Mucosa of stomach (tissue), 1 donor: ENCODE measurements around the gene BCO2.

Experiments used
- H3K27me3 ChIP-seq: one replicate; pipeline ENCODE4 v1.7.0; 2013; ENCODE audit warnings: mild to moderate bottlenecking, low read length; ENCODE audit not compliant: control insufficient read depth, insufficient read depth
- H3K36me3 ChIP-seq: one replicate; pipeline ENCODE4 v1.7.0; 2013; ENCODE audit warnings: low read length; ENCODE audit not compliant: control insufficient read depth, insufficient read depth
- H3K4me1 ChIP-seq: one replicate; pipeline ENCODE4 v1.7.0; 2013; ENCODE audit warnings: mild to moderate bottlenecking, low read length; ENCODE audit not compliant: control insufficient read depth, insufficient read depth
- H3K4me3 ChIP-seq: one replicate; pipeline ENCODE4 v1.7.0; 2013; ENCODE audit warnings: low read length
- H3K9ac ChIP-seq: one replicate; pipeline ENCODE4 v1.7.0; 2013; ENCODE audit warnings: mild to moderate bottlenecking, low read length, moderate library complexity
- H3K9me3 ChIP-seq: one replicate; pipeline ENCODE4 v1.7.0; 2013; ENCODE audit warnings: mild to moderate bottlenecking, low read length, moderate library complexity; ENCODE audit not compliant: control insufficient read depth
- donor health status: Pancreatic carcinoma.

BCO2 gene, protein sequence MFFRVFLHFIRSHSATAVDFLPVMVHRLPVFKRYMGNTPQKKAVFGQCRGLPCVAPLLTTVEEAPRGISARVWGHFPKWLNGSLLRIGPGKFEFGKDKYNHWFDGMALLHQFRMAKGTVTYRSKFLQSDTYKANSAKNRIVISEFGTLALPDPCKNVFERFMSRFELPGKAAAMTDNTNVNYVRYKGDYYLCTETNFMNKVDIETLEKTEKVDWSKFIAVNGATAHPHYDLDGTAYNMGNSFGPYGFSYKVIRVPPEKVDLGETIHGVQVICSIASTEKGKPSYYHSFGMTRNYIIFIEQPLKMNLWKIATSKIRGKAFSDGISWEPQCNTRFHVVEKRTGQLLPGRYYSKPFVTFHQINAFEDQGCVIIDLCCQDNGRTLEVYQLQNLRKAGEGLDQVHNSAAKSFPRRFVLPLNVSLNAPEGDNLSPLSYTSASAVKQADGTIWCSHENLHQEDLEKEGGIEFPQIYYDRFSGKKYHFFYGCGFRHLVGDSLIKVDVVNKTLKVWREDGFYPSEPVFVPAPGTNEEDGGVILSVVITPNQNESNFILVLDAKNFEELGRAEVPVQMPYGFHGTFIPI

DNA sequence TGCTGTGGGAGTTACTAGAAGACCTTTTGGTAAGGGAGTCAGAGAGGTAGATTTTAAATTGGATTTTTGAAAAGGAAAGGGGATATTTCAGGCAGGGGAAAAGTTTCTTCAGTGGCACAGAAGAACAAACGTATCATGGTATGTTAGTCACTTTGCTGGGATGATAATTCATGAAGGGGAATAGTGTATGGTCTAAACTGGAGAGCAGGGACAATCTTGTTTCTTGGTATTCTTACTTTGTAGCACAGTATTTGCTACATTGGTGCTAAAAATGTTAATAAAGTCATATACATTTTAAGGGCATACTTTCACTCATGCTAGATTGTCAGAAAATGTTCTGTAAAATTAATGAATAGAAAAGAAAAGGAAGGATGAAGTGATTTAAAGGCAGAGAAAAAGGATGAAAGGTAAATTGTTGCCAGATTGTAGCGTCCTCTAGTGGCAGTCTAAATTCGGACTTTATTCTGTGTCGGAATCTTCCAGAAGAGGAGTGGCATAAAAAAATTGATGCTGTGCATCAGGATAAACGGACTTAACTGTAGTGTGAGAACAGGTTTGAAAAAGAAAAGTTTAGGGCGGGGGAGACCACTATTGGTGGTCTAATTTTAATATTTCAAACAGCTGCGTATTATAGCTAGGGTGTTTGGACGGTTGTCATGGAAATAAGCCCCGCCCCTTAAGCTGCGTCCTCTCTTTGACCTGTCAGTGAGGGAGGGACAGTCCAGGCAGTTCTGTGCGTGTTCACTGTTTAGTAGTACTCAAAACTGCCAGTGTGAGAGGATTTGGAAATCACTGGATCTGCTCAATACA lies at the start of gene BCO2:
Gene BCO2, plus strand, starts transcription at position 724 of the 810 bp plus-strand sequence. CDS start 90 bp downstream, outside the sequence.
- Histone ChIP-seq H3K9ac (no peak within 1 kb of the TSS), H3K4me3 (no peak within 1 kb of the TSS), H3K4me1 (no peaks in the 10 kb centered on the region), H3K27me3 (no peaks in the 10 kb centered on the region), H3K9me3 (no peaks in the 10 kb centered on the region), H3K36me3 (no peaks in the 10 kb centered on the region)

DNA sequence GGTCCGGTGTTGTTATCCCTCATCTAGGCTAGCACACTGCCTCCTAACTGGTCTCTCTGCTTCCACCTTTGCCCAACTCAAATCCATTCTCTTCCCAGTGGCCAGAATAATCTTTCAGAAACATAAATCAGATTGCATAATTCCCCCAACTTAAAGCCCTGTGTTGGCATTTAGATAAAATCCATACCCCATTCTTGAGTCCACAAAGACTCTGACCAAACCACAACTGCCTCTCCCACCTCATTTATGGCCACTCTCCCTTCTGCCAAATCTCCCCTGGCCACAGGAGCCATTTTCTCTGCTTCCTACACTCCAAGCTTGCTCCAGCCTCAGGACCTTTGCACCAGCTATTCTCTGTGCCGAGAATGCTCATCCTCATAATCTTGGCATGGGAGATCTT lies 48.3 kb upstream of the BCO2 start:
- Histone ChIP-seq H3K27me3 (no peaks in the 10 kb centered on the region), H3K36me3 (no peaks in the 10 kb centered on the region), H3K9ac (no peak overlapping the region), H3K4me3 (no peak overlapping the region), H3K9me3 (no peaks in the 10 kb centered on the region), H3K4me1 (peaks cover 11% of the 10 kb centered on the region)

DNA sequence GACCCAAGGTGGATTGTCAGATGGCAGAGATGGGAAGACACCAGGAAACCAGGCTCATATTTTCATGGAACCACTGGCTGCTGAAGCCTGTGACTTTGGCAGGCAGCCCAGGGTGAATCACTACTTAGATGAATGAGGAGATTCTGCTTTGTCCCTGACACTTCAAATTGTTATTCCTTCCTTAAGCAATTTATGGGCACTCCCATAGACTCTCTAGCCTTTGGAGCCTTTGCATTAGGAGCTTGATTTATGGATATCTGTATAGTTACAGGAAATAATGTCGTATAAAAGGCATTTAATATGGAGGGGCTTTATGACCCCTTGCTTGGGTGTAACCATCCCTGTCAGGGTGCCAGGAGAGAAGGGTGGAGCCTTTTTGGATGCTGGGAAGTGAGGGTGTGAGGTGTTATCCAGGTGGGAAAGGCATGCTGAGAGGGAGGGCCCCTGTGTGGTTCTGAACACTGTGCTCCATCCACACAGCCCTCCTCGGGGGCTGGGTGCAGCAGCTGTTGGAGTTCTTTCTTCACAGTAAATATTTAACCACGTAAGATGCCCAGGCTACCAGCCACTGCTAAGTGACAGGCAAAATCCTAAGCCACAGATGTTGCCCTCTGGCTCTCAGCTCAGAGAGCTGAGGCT lies 46.7 kb upstream of the BCO2 start:
- no peaks in the 10 kb centered on the region for H3K36me3 ChIP-seq
- H3K27me3 ChIP-seq, result no peaks in the 10 kb centered on the region
- H3K9ac ChIP-seq, result no peak overlapping the region
- no peak overlapping the region for H3K4me3 ChIP-seq
- H3K9me3 ChIP-seq, result no peaks in the 10 kb centered on the region
- peaks cover 12% of the 10 kb centered on the region for H3K4me1 ChIP-seq

DNA sequence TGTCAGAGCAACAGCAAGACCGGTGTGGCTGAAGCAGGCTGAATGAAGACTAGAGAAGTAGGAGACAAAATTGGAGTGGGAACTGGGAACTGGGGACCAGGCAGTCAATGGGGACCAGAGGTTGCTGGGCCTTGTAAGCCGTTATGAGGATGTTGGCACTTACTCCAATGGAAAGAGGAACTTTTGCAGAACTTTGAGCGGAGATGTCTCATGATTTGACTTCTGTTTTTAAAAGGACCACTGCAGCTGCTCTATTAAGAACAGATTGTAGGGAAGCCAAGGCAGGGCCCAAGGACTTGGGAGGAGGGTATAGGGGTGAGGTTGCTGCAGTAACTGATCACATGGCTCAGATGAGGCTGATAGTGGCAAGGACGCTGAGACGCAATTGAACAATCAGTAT lies 45.7 kb upstream of the BCO2 start:
- Histone ChIP-seq H3K4me3 (no peak overlapping the region), H3K9ac (no peak overlapping the region), H3K4me1 (peaks cover 12% of the 10 kb centered on the region), H3K9me3 (no peaks in the 10 kb centered on the region), H3K36me3 (no peaks in the 10 kb centered on the region), H3K27me3 (no peaks in the 10 kb centered on the region)

DNA sequence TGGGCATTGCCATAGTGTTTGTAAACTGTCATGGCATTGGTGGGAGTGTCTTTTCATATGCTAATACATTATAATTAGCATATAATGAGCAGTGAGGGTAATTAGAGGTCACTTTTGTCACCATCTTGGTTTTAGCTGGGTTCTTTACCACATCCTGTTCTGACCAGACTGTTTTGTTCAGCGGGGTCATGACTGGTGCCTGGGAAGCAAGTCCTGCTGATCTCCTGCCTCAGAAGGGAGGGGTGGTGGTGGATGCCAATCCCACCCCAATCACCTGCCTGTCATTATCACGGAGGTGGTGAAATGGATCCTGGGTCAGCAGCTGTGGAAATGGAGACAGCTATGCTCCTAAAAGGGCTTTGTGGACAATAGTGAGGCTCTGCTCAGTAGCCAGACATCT lies 42.6 kb upstream of the BCO2 start:
- no peaks in the 10 kb centered on the region for H3K36me3 ChIP-seq
- H3K9ac ChIP-seq, result no peak overlapping the region
- H3K4me3 ChIP-seq, result no peak overlapping the region
- H3K27me3 ChIP-seq, result no peaks in the 10 kb centered on the region
- H3K4me1 ChIP-seq, result peaks cover 12% of the 10 kb centered on the region
- no peaks in the 10 kb centered on the region for H3K9me3 ChIP-seq

DNA sequence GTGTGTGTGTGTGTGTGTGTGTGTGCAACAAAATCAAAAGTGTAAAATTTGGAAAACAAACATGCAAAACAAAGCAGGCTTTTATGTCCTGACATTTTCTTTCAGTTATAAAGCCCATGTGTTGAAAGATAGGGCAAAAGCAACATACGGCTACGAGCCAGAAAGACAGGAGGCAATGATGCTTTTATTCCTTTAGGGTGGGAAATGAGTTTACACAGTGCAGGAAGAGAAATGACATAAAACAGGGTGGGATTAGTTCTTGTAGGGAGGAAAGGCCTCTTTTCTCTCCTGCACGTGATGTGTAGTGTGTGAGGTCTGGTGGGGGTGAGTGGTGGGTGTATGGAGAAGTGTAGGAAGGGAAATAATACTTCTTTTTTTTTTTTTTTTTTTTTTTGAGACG lies 40.8 kb upstream of the BCO2 start:
- Histone ChIP-seq H3K27me3 (no peaks in the 10 kb centered on the region), H3K9ac (no peak overlapping the region), H3K4me3 (no peak overlapping the region), H3K36me3 (no peaks in the 10 kb centered on the region), H3K9me3 (no peaks in the 10 kb centered on the region), H3K4me1 (peaks cover 5% of the 10 kb centered on the region)

DNA sequence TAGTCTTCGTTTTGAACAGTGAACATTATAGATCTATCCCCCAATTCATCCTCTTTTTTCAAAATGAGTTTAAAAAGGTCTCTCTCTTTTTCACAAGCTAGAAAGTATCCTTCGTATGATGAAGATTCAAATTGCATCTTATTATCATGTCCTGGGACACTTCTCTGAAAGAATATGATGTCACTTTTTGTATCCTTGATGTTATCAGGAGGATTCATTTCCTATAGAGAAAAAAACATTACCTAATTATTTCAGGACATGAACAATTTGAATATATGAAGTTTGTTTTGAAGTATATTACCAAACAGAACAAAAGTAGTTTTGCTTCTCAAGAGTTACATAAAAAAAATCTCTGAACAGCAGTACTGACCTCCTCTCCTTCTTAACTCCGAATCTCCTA lies 31.7 kb upstream of the BCO2 start:
- Histone ChIP-seq H3K27me3 (no peaks in the 10 kb centered on the region), H3K9ac (no peak overlapping the region), H3K36me3 (no peaks in the 10 kb centered on the region), H3K4me3 (no peak overlapping the region), H3K4me1 (no peaks in the 10 kb centered on the region), H3K9me3 (no peaks in the 10 kb centered on the region)

DNA sequence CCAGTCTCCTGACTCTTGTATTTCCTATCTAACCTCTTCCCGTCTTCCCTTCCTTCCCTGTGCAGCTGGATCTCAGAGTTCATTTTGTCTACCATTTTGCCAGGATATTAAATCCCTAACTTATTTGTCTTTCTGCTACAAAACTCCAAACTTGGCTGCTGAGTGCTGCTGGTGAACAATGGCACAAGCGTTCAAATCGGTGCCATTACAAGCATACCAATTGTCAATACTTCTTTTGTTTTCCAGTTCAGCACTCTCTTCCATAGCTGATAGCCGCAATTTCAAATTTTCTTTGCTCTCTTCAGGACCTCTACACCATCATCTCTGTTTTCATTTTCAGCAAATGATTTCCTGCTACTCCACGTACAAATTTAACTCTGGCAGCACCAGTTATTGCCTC lies 24.8 kb upstream of the BCO2 start:
- no peaks in the 10 kb centered on the region for H3K9me3 ChIP-seq
- no peak overlapping the region for H3K4me3 ChIP-seq
- no peak overlapping the region for H3K9ac ChIP-seq
- H3K36me3 ChIP-seq, result no peaks in the 10 kb centered on the region
- no peaks in the 10 kb centered on the region for H3K4me1 ChIP-seq
- H3K27me3 ChIP-seq, result no peaks in the 10 kb centered on the region

DNA sequence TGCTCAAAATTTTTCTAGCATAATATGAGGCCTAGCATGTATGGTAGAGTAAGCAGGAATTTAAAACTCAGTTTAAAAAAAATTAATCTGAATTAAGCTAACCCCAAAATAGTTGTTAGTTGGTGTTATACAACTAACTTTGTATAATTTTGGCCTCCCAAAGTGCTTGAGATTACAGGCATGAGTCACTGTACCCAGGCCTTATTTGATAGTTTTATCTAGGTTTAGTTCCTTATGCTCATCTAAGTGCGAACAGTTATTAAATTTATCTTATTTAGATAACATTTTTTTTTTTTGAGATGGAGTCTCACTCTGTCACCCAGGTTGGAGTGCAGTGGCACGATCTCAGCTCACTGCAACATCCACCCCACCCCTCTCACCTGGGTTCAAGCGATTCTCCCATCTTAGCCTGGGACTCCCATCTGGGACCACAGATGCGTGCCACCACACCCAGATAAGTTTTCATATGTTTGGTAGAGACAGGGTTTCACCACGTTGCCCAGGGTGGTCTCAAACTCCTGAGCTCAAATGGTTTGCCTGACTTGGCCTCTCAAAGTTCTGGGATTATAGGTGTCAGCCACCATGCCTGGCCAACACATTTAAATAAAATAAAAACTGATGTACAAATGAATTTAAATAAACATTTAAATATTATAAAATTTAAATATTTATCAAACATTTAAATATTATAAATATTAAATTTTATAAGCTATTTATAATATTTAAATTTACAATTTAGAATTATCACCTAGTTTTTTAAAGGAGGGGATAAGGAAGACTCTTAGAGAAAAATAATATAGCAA lies 19.0 kb upstream of the BCO2 start:
- no peak overlapping the region for H3K4me3 ChIP-seq
- no peaks in the 10 kb centered on the region for H3K36me3 ChIP-seq
- H3K27me3 ChIP-seq, result no peaks in the 10 kb centered on the region
- H3K9me3 ChIP-seq, result no peaks in the 10 kb centered on the region
- H3K9ac ChIP-seq, result no peak overlapping the region
- peaks cover 8% of the 10 kb centered on the region for H3K4me1 ChIP-seq

DNA sequence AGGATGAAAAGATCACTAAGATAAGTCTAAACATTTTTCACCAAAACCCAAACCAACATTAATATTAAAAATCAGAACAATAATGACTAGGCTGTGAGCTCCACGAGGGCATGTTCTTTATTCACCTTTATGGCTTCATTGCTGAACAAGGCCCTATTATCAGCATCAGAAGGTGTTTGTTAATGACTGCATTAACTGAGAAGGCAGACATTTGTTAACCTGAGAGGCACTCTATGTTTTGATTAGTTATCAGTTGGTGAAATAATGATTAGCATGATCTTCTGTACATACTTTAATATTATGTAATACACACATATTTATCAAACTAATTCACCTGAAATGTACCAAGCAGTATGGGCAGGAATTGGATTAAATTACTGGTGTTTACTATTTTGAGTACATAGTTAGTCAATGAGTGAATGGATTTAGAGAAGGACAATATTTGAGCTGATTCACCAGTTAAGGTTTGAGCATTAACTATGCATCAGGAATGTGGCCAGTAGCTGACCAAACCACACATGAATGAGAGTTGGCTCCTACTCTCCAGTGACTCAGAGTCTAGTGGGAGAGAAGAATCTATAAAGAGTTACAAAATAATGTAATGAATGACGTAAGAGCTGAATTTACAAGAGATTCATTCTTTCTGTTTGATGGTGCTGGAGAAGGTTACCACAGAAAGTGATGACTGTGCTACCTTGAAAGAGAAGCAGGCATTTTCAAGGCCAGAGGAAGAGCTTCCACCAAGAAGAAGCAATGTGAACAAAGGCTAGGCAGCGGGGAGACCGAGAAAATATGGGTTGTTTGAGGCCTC lies 18.2 kb upstream of the BCO2 start:
- peaks cover 8% of the 10 kb centered on the region for H3K4me1 ChIP-seq
- H3K9ac ChIP-seq, result no peak overlapping the region
- H3K4me3 ChIP-seq, result no peak overlapping the region
- no peaks in the 10 kb centered on the region for H3K36me3 ChIP-seq
- H3K9me3 ChIP-seq, result no peaks in the 10 kb centered on the region
- H3K27me3 ChIP-seq, result no peaks in the 10 kb centered on the region
